ENCODE data around the gene ZFYVE28.

Gene ZFYVE28

GRCh38 chr4:2364654-2365053 lies 53.8 kb downstream of the ZFYVE28 start:
- no peak for DNase-seq (ENCODE audit: insufficient read length, low spot score)
- TF ChIP-seq SPI1 (IDR thresholded peaks at IDR 0.05; ENCODE audit: low read depth, low read length) (no peak), POLR2A (IDR thresholded peaks at IDR 0.05; ENCODE audit: low read depth, low read length) (no peak), POU2F2 (IDR thresholded peaks at IDR 0.05; ENCODE audit: low read depth, low read length) (no peak), PAX5 (IDR thresholded peaks at IDR 0.05; ENCODE audit: insufficient read depth, low read length, severe bottlenecking) (no peak), POLR2AphosphoS5 (IDR thresholded peaks at IDR 0.05; ENCODE audit: low read depth, low read length) (no peak), TAF1 (IDR thresholded peaks at IDR 0.05; ENCODE audit: low read depth, low read length) (no peak)
- FAIRE-seq = no peak

GRCh38 chr4:2363951-2364653 lies 54.3 kb downstream of the ZFYVE28 start:
- FAIRE-seq (no peak), DNase-seq (ENCODE audit: insufficient read length, low spot score) (no peak)
- no peak for TF ChIP-seq POU2F2 (IDR thresholded peaks at IDR 0.05; ENCODE audit: low read depth, low read length)
- no peak for TF ChIP-seq SPI1 (IDR thresholded peaks at IDR 0.05; ENCODE audit: low read depth, low read length)
- no peak for TF ChIP-seq POLR2AphosphoS5 (IDR thresholded peaks at IDR 0.05; ENCODE audit: low read depth, low read length)
- TF ChIP-seq PAX5 (IDR thresholded peaks at IDR 0.05; ENCODE audit: insufficient read depth, low read length, severe bottlenecking) = no peak
- no peak for TF ChIP-seq POLR2A (IDR thresholded peaks at IDR 0.05; ENCODE audit: low read depth, low read length)
- no peak for TF ChIP-seq TAF1 (IDR thresholded peaks at IDR 0.05; ENCODE audit: low read depth, low read length)

- FAIRE-seq (no peak), DNase-seq (ENCODE audit: insufficient read length, low spot score) (no peak)
- TF ChIP-seq POLR2A (IDR thresholded peaks at IDR 0.05; ENCODE audit: low read depth, low read length) (no peak), PAX5 (IDR thresholded peaks at IDR 0.05; ENCODE audit: insufficient read depth, low read length, severe bottlenecking) (no peak), POU2F2 (IDR thresholded peaks at IDR 0.05; ENCODE audit: low read depth, low read length) (no peak), TAF1 (IDR thresholded peaks at IDR 0.05; ENCODE audit: low read depth, low read length) (no peak), POLR2AphosphoS5 (IDR thresholded peaks at IDR 0.05; ENCODE audit: low read depth, low read length) (no peak), SPI1 (IDR thresholded peaks at IDR 0.05; ENCODE audit: low read depth, low read length) (no peak)
Observed at GRCh38 chr4:2363056-2363721, 55.3 kb downstream of the ZFYVE28 start.

GRCh38 chr4:2362266-2363055 lies 56.0 kb downstream of the ZFYVE28 start:
- FAIRE-seq (no peak), DNase-seq (ENCODE audit: insufficient read length, low spot score) (no peak)
- TF ChIP-seq POU2F2 (IDR thresholded peaks at IDR 0.05; ENCODE audit: low read depth, low read length) = no peak
- no peak for TF ChIP-seq PAX5 (IDR thresholded peaks at IDR 0.05; ENCODE audit: insufficient read depth, low read length, severe bottlenecking)
- no peak for TF ChIP-seq POLR2A (IDR thresholded peaks at IDR 0.05; ENCODE audit: low read depth, low read length)
- TF ChIP-seq SPI1 (IDR thresholded peaks at IDR 0.05; ENCODE audit: low read depth, low read length) = no peak
- TF ChIP-seq POLR2AphosphoS5 (IDR thresholded peaks at IDR 0.05; ENCODE audit: low read depth, low read length) = no peak
- TF ChIP-seq TAF1 (IDR thresholded peaks at IDR 0.05; ENCODE audit: low read depth, low read length) = no peak

GRCh38 chr4:2361366-2362265 lies 56.8 kb downstream of the ZFYVE28 start:
- DNase-seq (ENCODE audit: insufficient read length, low spot score) (no peak), FAIRE-seq (no peak)
- TF ChIP-seq POLR2AphosphoS5 (IDR thresholded peaks at IDR 0.05; ENCODE audit: low read depth, low read length) (no peak), POLR2A (IDR thresholded peaks at IDR 0.05; ENCODE audit: low read depth, low read length) (no peak), TAF1 (IDR thresholded peaks at IDR 0.05; ENCODE audit: low read depth, low read length) (no peak)

GRCh38 chr4:2360396-2360730 lies 58.1 kb downstream of the ZFYVE28 start:
- FAIRE-seq (no peak), DNase-seq (ENCODE audit: insufficient read length, low spot score) (no peak)
- TF ChIP-seq SPI1 (IDR thresholded peaks at IDR 0.05; ENCODE audit: low read depth, low read length) (no peak), PAX5 (IDR thresholded peaks at IDR 0.05; ENCODE audit: insufficient read depth, low read length, severe bottlenecking) (no peak), POLR2A (IDR thresholded peaks at IDR 0.05; ENCODE audit: low read depth, low read length) (no peak), POU2F2 (IDR thresholded peaks at IDR 0.05; ENCODE audit: low read depth, low read length) (no peak), TAF1 (IDR thresholded peaks at IDR 0.05; ENCODE audit: low read depth, low read length) (no peak), POLR2AphosphoS5 (IDR thresholded peaks at IDR 0.05; ENCODE audit: low read depth, low read length) (no peak)

- FAIRE-seq = no peak
- TF ChIP-seq POLR2AphosphoS5 (IDR thresholded peaks at IDR 0.05; ENCODE audit: low read depth, low read length) = no peak
- no peak for TF ChIP-seq TAF1 (IDR thresholded peaks at IDR 0.05; ENCODE audit: low read depth, low read length)
- TF ChIP-seq PAX5 (IDR thresholded peaks at IDR 0.05; ENCODE audit: insufficient read depth, low read length, severe bottlenecking) = no peak
- no peak for TF ChIP-seq SPI1 (IDR thresholded peaks at IDR 0.05; ENCODE audit: low read depth, low read length)
- no peak for TF ChIP-seq POLR2A (IDR thresholded peaks at IDR 0.05; ENCODE audit: low read depth, low read length)
- no peak for TF ChIP-seq POU2F2 (IDR thresholded peaks at IDR 0.05; ENCODE audit: low read depth, low read length)
- no peak for DNase-seq (ENCODE audit: insufficient read length, low spot score)
Observed at GRCh38 chr4:2359591-2360395, 58.7 kb downstream of the ZFYVE28 start.
